GM19324 (cell line): ENCODE data around the gene WDR38.
A peak's percentile ranks its signal among the peaks of the same experiment; 100 is the strongest.

Experiments
- ATAC-seq: cut with Tn5 transposase; IDR thresholded peaks from one replicate; pipeline ENCODE4 v1.9.1; 2021; ENCODE audit warnings: mild to moderate bottlenecking, moderate library complexity; ENCODE audit not compliant: unreplicated experiment, low FRiP score

Gene WDR38

DNA sequence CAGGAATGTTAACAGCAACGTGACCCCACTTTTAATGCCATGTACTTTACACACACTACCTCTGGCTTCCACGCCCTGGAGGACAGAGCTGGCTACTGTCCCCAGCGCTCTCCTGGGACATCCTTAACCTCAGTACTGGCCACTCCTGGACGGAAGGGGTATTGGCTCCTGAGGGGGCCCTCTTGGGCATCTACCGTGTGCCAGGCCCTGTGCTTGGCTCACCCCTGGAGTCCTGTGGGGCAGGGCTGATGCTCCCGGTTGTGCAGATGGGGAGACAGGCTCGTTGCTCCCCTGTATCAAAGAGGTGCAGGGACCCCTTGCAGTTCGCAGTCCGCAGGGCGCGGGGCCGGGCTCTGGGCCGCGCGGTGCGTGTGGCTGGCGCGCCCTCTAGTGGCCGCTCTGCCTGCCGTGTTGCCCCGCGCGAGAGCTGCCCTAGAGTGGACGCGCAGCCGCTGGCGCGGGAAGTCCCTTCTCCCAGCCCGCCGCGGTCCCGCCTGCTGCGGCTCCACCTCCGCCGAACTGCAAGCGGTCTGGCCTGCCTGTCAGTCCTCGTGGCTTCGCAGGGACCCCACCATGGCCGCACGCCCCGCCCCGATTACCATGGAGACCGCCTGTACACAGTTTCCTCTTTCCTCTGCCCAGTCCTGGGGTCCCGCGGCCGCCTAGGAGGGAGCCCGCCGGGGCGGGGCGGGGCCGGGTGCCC is at the start of gene WDR38:
WDR38 (plus strand) TSS at position 632 of the 703 bp plus-strand sequence. CDS start 72 bp downstream, outside the sequence.
- peak; percentile 56 for ATAC-seq

- ATAC-seq = no peak
Observed at GRCh38 chr9:124803911-124804310, 49.3 kb upstream of the WDR38 start.

- ATAC-seq = no peak
Observed at GRCh38 chr9:124805186-124805585, 48.1 kb upstream of the WDR38 start.

DNA sequence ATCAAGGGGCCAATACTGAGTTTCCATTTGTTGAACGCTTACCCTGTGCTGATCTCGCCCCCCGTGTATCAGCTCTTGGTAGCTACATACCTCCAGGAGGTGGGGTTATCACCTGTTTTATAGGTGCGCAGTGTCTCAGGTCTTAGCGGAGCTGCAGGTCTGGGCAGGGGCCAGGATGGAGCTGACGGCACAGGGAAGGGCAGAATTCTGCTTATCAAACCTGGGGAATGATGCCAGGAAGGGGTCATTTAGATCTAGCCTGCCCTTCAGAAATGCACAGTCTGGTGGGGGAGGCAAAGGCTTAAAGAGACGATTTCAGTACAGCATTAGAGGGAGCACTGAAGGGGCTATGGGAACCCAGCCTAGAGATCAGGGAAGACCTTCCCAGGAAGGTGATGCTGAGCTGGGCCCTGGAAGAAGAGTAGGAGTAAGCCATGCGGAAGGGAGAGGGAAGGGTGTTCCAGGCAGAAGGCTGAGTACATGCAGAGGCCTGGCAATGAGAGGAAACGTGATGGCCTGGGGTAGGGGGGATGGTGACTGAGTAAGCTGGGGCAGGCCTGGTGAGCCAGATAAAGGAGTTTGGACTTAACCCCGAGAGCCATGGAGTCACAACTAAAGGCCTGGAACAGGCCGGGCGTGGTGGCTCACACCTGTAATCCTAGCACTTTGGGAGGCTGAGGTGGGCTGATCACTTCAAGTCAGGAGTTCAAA is 44.9 kb upstream of the WDR38 start:
- no peak for ATAC-seq

DNA sequence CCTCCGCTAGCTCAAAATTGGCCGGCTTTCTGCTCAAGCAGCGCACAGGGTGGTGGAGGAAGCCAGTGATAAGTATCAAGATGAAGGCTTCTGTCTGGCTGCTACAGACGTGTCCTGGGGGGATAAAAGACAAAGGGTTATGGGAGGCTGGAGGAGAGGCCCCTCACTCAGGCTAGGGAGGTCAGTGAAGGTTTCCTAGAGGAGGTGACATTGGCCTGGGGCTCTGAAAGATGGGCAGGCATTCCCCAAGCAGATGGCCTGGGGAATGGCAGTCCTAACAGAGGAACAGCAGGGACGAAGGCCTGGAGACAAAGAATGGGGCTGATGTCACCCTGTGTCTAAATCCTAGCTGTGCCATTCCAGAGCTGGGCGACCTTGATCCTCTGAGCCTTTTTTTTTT is 44.0 kb upstream of the WDR38 start:
- ATAC-seq = no peak

- no peak for ATAC-seq
Observed at GRCh38 chr9:124809741-124810500, 43.3 kb upstream of the WDR38 start.

DNA sequence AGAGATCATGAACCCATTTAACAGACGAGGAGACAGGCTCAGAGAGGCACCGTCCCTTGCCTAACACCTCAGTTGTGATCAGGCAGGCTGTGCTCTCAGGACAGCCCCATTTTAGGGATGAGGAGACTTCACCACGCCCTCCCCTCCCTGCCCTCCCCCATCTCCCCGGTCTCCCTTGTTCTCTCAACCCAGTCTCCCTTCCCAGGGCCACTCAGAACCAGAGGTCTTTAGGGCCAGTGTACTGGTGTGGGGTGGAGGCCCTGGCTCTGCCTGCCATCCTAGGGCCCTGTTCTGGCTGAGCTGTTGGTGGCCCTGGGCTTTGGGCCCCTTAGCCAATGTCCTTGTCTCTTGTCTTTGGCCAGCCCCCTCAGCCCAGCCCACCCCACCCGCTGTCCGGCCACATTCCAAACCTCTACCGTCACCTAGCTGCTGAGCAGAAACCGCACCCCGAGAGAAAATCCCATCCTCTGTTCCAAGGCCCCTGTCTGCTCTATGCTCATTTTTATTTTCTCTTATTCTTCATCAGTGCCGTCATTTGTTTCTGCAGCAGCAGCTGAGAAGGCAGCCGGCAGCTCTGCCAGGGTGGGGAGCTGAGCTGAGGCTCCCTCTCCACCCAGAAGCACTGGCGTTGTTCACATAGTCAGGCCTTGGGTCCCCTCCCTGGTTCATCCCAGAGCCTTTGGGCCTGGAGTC is 42.5 kb upstream of the WDR38 start:
- no peak for ATAC-seq

DNA sequence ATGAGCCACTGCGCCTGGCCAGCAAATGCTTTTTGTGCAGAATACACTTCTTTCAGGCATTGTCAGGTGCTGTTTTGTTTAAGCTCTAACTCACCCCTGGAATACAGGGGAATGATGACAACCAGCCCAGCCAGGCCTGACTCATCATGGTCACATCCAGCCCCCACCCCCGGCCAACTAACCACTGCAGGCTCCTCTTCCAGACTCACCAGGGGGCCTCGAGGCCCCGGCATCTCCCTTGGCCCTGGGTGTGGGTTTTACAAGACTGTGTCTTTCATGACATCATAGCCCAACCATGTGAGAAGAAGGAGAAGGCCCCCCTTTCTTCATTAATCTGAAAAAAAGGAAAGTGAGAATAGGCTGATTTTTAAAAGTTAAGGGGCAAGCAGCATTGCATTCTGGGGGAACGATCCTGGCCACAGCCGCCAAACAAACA is 40.8 kb upstream of the WDR38 start:
- no peak for ATAC-seq

- ATAC-seq = no peak
Observed at GRCh38 chr9:124813041-124813440, 40.2 kb upstream of the WDR38 start.

GRCh38 chr9:124813501-124814163 is 39.6 kb upstream of the WDR38 start:
- no peak for ATAC-seq

- ATAC-seq = no peak
Observed at GRCh38 chr9:124814164-124814535, 39.1 kb upstream of the WDR38 start.

- ATAC-seq = no peak
Observed at GRCh38 chr9:124815601-124816000, 37.7 kb upstream of the WDR38 start.

DNA sequence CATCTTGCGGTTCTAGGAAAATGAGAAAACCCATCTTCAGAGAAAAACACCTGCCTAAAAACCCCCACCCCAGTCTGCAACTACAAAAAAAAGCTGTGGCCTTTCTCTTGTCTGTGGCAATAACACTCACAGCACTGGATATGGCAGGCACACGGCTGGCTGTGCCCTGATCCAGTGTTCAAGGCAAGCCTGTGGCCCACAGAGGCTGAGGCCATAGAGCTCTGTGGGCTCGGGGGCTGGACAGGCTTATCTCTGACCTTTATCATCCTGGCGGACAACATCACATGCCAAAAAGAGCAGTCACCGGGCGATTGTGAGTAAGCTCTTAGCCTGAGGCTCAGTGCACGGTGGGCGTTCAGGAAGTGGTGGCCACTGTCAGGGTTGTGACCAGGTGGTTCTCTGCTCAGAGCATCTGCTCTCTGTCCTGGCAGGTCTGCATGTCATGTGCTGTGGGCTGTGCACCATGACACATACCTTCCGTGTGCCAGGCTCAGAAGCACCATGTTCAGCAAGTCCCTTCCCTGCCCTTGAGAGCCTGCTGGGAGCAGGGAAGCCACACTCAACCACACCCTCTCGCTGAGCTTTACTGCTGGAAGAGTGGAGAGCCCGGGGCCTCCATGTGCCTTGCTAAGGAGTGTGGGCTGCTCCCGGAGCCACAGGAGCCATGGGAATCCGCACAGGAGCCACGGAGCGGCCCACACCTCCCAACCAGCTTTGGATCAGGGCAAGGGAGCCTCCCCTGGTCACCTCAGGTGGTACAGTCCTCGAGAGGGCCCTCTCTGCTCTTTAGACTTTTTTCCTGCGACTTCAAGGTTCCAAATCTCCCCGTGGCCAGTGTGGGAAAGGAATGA is 34.6 kb upstream of the WDR38 start:
- ATAC-seq = no peak

DNA sequence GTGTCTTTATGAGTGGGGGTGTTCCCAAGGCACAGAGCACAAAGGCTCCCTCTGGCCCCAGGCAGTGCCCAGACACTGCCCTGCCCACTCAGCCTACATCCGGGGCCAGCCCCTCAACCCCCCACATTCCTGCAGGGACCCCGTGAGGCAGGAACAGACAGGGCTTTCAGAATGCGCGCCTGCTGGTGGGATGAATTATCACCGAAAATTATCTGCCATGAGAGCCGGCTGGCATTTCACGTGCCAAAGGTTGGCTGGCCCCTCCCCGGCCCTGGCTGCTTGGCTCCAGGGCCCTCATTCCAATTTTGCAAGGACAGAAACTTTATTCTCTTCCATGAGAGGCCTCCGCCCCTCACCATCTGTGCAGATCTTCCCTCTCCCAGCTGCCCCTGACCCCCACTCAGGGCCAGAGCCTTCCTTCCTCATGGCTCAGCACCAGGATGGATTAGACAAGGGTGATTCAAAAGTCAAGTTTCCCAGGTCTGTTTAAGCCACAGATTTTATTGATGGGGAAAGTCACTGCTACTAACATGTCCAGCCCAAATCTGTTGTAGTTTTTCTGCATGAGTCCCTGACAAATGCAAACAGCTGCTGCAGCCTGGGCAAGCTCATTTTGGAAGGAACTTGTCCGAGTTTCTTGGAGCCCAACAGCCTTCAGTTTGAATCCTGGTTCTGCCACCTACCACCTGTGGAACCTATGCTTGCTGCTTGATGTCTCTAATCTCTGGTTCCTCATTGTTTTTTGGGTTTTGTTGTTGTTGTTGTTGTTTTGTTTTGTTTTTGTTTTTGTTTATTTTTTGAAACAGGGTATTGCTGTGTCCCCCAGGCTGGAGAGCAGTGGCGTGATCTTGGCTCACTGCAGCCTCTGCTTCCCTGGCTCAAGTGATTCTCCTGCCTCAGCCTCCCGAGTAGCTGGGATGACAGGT is 32.3 kb upstream of the WDR38 start:
- no peak for ATAC-seq

GRCh38 chr9:124828489-124829333 is 24.5 kb upstream of the WDR38 start:
- ATAC-seq = no peak

- ATAC-seq = no peak
Observed at GRCh38 chr9:124829334-124829669, 24.0 kb upstream of the WDR38 start.

- no peak for ATAC-seq
Observed at GRCh38 chr9:124830593-124830992, 22.7 kb upstream of the WDR38 start.
